ENCODE results near the gene GLT1D1.

GLT1D1 gene

DNA sequence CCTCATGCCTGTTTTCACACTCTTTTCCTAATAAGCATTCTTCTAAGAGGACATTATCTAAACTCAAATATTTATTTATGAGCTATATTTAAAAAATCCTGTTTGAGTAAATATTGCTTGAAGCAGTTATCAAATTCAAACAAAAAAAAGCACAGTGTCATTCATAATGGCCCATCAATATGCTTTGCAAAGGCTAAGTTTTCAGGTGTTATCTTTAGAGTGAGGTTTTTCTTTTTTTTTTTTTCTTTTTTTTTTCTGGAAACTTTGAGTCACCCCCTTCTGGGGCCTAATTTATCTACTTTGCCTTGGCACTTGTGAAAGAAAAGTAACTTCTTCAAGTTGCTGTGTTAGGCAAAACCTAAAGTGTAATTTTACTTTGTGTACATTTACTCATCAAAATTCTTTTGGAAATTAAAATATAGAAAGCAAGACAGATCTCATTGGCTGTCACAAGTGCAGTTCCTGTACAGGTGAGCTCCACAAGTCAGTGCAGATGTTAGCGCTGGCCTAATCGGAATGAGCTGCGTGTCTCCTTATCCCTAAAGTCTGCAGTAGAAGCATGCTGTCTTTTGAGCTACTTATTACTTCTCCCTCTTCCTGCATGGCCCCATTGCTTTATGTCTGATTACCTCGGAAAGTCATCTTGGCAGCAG lies 53.3 kb downstream of the GLT1D1 start:
- Histone ChIP-seq H3K27ac (ENCODE audit: low read depth, low read length) (no peak overlapping the region), H3K9ac (ENCODE audit: low read length) (no peak overlapping the region), H3K4me1 (ENCODE audit: insufficient read depth, low read length) (no peaks in the 10 kb centered on the region), H3K27me3 (ENCODE audit: control insufficient read depth in 1 of 2, insufficient read depth in 2 of 2, low read length in 2 of 2) (no peaks in the 10 kb centered on the region), H3K36me3 (ENCODE audit: insufficient read depth, low read length) (no peaks in the 10 kb centered on the region), H3K9me3 (ENCODE audit: low read length) (no peaks in the 10 kb centered on the region), H3K4me3 (ENCODE audit: low read depth in 1 of 2, low read length in 2 of 2) (no peak overlapping the region)

GRCh38 chr12:128908254-128908653 lies 55.0 kb downstream of the GLT1D1 start:
- Histone ChIP-seq H3K4me1 (ENCODE audit: insufficient read depth, low read length) (no peaks in the 10 kb centered on the region), H3K4me3 (ENCODE audit: low read depth in 1 of 2, low read length in 2 of 2) (no peak overlapping the region), H3K27ac (ENCODE audit: low read depth, low read length) (no peak overlapping the region), H3K9ac (ENCODE audit: low read length) (no peak overlapping the region), H3K27me3 (ENCODE audit: control insufficient read depth in 1 of 2, insufficient read depth in 2 of 2, low read length in 2 of 2) (no peaks in the 10 kb centered on the region), H3K9me3 (ENCODE audit: low read length) (no peaks in the 10 kb centered on the region), H3K36me3 (ENCODE audit: insufficient read depth, low read length) (no peaks in the 10 kb centered on the region)

GRCh38 chr12:128909653-128910052 lies 56.4 kb downstream of the GLT1D1 start:
- H3K27ac ChIP-seq (ENCODE audit: low read depth, low read length) = no peak overlapping the region
- no peaks in the 10 kb centered on the region for H3K36me3 ChIP-seq (ENCODE audit: insufficient read depth, low read length)
- no peak overlapping the region for H3K9ac ChIP-seq (ENCODE audit: low read length)
- H3K4me3 ChIP-seq (ENCODE audit: low read depth in 1 of 2, low read length in 2 of 2) = no peak overlapping the region
- no peaks in the 10 kb centered on the region for H3K27me3 ChIP-seq (ENCODE audit: control insufficient read depth in 1 of 2, insufficient read depth in 2 of 2, low read length in 2 of 2)
- H3K4me1 ChIP-seq (ENCODE audit: insufficient read depth, low read length) = no peaks in the 10 kb centered on the region
- H3K9me3 ChIP-seq (ENCODE audit: low read length) = no peaks in the 10 kb centered on the region

- H3K36me3 ChIP-seq (ENCODE audit: insufficient read depth, low read length) = no peaks in the 10 kb centered on the region
- no peak overlapping the region for H3K9ac ChIP-seq (ENCODE audit: low read length)
- H3K4me3 ChIP-seq (ENCODE audit: low read depth in 1 of 2, low read length in 2 of 2) = no peak overlapping the region
- H3K27ac ChIP-seq (ENCODE audit: low read depth, low read length) = no peak overlapping the region
- H3K9me3 ChIP-seq (ENCODE audit: low read length) = no peaks in the 10 kb centered on the region
- H3K4me1 ChIP-seq (ENCODE audit: insufficient read depth, low read length) = no peaks in the 10 kb centered on the region
- H3K27me3 ChIP-seq (ENCODE audit: control insufficient read depth in 1 of 2, insufficient read depth in 2 of 2, low read length in 2 of 2) = no peaks in the 10 kb centered on the region
Measured at GRCh38 chr12:128910629-128911028, 57.4 kb downstream of the GLT1D1 start.

DNA sequence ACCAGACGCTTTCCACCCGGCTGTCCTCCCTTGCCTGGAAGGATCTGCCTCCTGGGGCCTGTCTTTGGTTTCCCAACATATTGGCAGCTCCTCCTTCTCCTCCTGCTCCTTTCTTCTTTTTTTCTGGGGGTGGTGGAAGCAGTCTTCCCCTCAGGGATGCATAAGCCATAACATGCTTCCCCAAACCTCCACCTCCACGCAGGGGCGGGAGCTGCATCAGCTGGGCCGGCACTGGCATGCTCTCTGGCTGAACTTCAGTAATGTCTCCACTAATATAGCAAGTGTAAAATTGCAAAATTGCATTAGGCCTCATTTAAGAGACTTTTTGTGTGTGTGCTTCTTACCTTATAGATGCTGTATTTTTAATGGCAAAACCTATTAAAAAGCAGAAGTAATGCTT lies 58.6 kb downstream of the GLT1D1 start:
- H3K27me3 ChIP-seq (ENCODE audit: control insufficient read depth in 1 of 2, insufficient read depth in 2 of 2, low read length in 2 of 2) = no peaks in the 10 kb centered on the region
- H3K9ac ChIP-seq (ENCODE audit: low read length) = no peak overlapping the region
- no peaks in the 10 kb centered on the region for H3K4me1 ChIP-seq (ENCODE audit: insufficient read depth, low read length)
- no peak overlapping the region for H3K27ac ChIP-seq (ENCODE audit: low read depth, low read length)
- no peaks in the 10 kb centered on the region for H3K36me3 ChIP-seq (ENCODE audit: insufficient read depth, low read length)
- H3K9me3 ChIP-seq (ENCODE audit: low read length) = no peaks in the 10 kb centered on the region
- no peak overlapping the region for H3K4me3 ChIP-seq (ENCODE audit: low read depth in 1 of 2, low read length in 2 of 2)

GRCh38 chr12:128914908-128915563 lies 61.8 kb downstream of the GLT1D1 start:
- H3K27ac ChIP-seq (ENCODE audit: low read depth, low read length) = no peak overlapping the region
- no peaks in the 10 kb centered on the region for H3K27me3 ChIP-seq (ENCODE audit: control insufficient read depth in 1 of 2, insufficient read depth in 2 of 2, low read length in 2 of 2)
- no peak overlapping the region for H3K4me3 ChIP-seq (ENCODE audit: low read depth in 1 of 2, low read length in 2 of 2)
- H3K9me3 ChIP-seq (ENCODE audit: low read length) = no peaks in the 10 kb centered on the region
- no peak overlapping the region for H3K9ac ChIP-seq (ENCODE audit: low read length)
- H3K4me1 ChIP-seq (ENCODE audit: insufficient read depth, low read length) = no peaks in the 10 kb centered on the region
- no peaks in the 10 kb centered on the region for H3K36me3 ChIP-seq (ENCODE audit: insufficient read depth, low read length)

- Histone ChIP-seq H3K4me3 (ENCODE audit: low read depth in 1 of 2, low read length in 2 of 2) (no peak overlapping the region), H3K9ac (ENCODE audit: low read length) (no peak overlapping the region), H3K36me3 (ENCODE audit: insufficient read depth, low read length) (no peaks in the 10 kb centered on the region), H3K27ac (ENCODE audit: low read depth, low read length) (no peak overlapping the region), H3K4me1 (ENCODE audit: insufficient read depth, low read length) (no peaks in the 10 kb centered on the region), H3K27me3 (ENCODE audit: control insufficient read depth in 1 of 2, insufficient read depth in 2 of 2, low read length in 2 of 2) (no peaks in the 10 kb centered on the region), H3K9me3 (ENCODE audit: low read length) (no peaks in the 10 kb centered on the region)
Measured at GRCh38 chr12:128916425-128916824, 63.1 kb downstream of the GLT1D1 start.

- no peaks in the 10 kb centered on the region for H3K4me1 ChIP-seq (ENCODE audit: insufficient read depth, low read length)
Measured at GRCh38 chr12:128918481-128919260, 65.4 kb downstream of the GLT1D1 start.

DNA sequence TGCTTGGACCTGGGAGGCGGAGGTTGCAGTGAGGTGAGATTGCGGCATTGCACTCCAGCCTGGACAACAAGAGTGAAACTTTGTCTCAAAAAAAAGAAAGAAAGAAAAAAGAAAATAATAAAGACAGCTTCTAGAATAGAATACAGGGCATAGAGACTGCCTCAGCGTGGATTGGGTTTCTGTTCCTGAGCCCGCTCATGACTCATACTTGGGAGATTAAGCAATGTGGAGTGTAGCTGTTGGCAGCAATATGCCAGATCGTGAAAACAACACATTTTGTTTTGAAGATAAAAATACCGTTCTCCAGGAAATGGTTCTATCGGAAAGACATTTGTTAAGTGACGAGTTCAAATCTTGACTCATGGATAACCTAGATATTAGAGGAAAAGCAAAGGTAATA lies 67.2 kb downstream of the GLT1D1 start:
- Histone ChIP-seq H3K27ac (ENCODE audit: low read depth, low read length) (no peak overlapping the region), H3K4me1 (ENCODE audit: insufficient read depth, low read length) (no peaks in the 10 kb centered on the region), H3K4me3 (ENCODE audit: low read depth in 1 of 2, low read length in 2 of 2) (no peak overlapping the region), H3K36me3 (ENCODE audit: insufficient read depth, low read length) (no peaks in the 10 kb centered on the region), H3K27me3 (ENCODE audit: control insufficient read depth in 1 of 2, insufficient read depth in 2 of 2, low read length in 2 of 2) (no peaks in the 10 kb centered on the region), H3K9me3 (ENCODE audit: low read length) (no peaks in the 10 kb centered on the region), H3K9ac (ENCODE audit: low read length) (no peak overlapping the region)

More at GRCh38 chr12:128918481-128919260, 65.4 kb downstream of the GLT1D1 start:
- H3K4me3 ChIP-seq (ENCODE audit: low read depth in 1 of 2, low read length in 2 of 2) = no peak overlapping the region
- no peak overlapping the region for H3K27ac ChIP-seq (ENCODE audit: low read depth, low read length)
- H3K27me3 ChIP-seq (ENCODE audit: control insufficient read depth in 1 of 2, insufficient read depth in 2 of 2, low read length in 2 of 2) = no peaks in the 10 kb centered on the region
- no peaks in the 10 kb centered on the region for H3K9me3 ChIP-seq (ENCODE audit: low read length)
- H3K9ac ChIP-seq (ENCODE audit: low read length) = no peak overlapping the region
- H3K36me3 ChIP-seq (ENCODE audit: insufficient read depth, low read length) = no peaks in the 10 kb centered on the region

DNA sequence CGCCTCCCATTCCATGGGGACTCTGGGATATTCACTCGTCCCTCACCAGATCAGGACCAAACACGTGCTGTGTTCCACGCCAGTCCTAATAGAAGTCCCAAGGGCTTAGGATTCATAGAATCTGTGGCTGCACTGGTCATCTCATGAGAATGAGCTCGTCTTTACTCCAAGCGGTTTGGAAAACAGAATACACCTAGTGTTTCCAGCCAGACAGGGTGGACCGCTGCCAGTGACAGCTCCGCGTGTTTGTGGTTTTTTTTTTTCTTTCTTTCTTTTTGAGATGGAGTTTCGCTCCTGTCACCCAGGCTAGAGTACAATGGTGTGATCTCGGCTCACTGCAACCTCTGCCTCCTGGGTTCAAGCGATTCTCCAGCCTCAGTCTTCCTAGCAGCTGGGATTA lies 75.1 kb downstream of the GLT1D1 start:
- H3K36me3 ChIP-seq (ENCODE audit: insufficient read depth, low read length) = no peaks in the 10 kb centered on the region
- H3K27ac ChIP-seq (ENCODE audit: low read depth, low read length) = no peak overlapping the region
- H3K27me3 ChIP-seq (ENCODE audit: control insufficient read depth in 1 of 2, insufficient read depth in 2 of 2, low read length in 2 of 2) = no peaks in the 10 kb centered on the region
- no peak overlapping the region for H3K4me3 ChIP-seq (ENCODE audit: low read depth in 1 of 2, low read length in 2 of 2)
- H3K9ac ChIP-seq (ENCODE audit: low read length) = no peak overlapping the region
- no peaks in the 10 kb centered on the region for H3K9me3 ChIP-seq (ENCODE audit: low read length)
- H3K4me1 ChIP-seq (ENCODE audit: insufficient read depth, low read length) = no peaks in the 10 kb centered on the region

GRCh38 chr12:128929057-128929456 lies 75.8 kb downstream of the GLT1D1 start:
- H3K27ac ChIP-seq (ENCODE audit: low read depth, low read length) = no peak overlapping the region

More at GRCh38 chr12:128929057-128929456, 75.8 kb downstream of the GLT1D1 start:
- no peaks in the 10 kb centered on the region for H3K4me1 ChIP-seq (ENCODE audit: insufficient read depth, low read length)
- H3K9me3 ChIP-seq (ENCODE audit: low read length) = no peaks in the 10 kb centered on the region
- H3K27me3 ChIP-seq (ENCODE audit: control insufficient read depth in 1 of 2, insufficient read depth in 2 of 2, low read length in 2 of 2) = no peaks in the 10 kb centered on the region
- no peak overlapping the region for H3K9ac ChIP-seq (ENCODE audit: low read length)
- H3K36me3 ChIP-seq (ENCODE audit: insufficient read depth, low read length) = no peaks in the 10 kb centered on the region
- no peak overlapping the region for H3K4me3 ChIP-seq (ENCODE audit: low read depth in 1 of 2, low read length in 2 of 2)

All from muscle layer of colon (tissue), 2 donors.